ENCODE measurements around the gene RERG.

GRCh38 chr12:15234011-15234410 lies 12.8 kb upstream of the RERG start:
- TF ChIP-seq CTCF (IDR thresholded peaks at IDR 0.05), result no peak
- no peak for TF ChIP-seq POLR2A (IDR thresholded peaks at IDR 0.05)
